CD4-positive, alpha-beta T cell treated with Interleukin-12 subunit alpha and Interleukin-12 subunit beta, for 1 hour (primary cell): ENCODE measurements around the gene SRSF4.
"Not testable (repeated sequence)": the region's sequence is repeated elsewhere in the genome, so short reads cannot be mapped to it uniquely, and the experiment has no call there.

Experiments used
- DNase-seq: peaks from one replicate; pipeline ENCODE4 v3.0.0-alpha.2; 2020

Gene SRSF4

GRCh38 chr1:29124366-29125236 lies 57.1 kb downstream of the SRSF4 start:
- peak; percentile 48 for DNase-seq

GRCh38 chr1:29123887-29124365 lies 57.8 kb downstream of the SRSF4 start, which contains the start of gene TMEM200B:
Gene TMEM200B (minus strand): TSS chr1:29123903. CDS start chr1:29121828, 2,075 bp downstream.
- no peak for DNase-seq

- DNase-seq, result peak; percentile 14
Measured at GRCh38 chr1:29123053-29123886, 58.4 kb downstream of the SRSF4 start.

- DNase-seq, result no peak
Measured at GRCh38 chr1:29122682-29123052, 59.0 kb downstream of the SRSF4 start.

- no peak for DNase-seq
Measured at GRCh38 chr1:29121936-29122681, 59.6 kb downstream of the SRSF4 start.

GRCh38 chr1:29121516-29121935 lies 60.2 kb downstream of the SRSF4 start:
- DNase-seq, result no peak

- DNase-seq, result peak; percentile 69
Measured at GRCh38 chr1:29120947-29121485, 60.7 kb downstream of the SRSF4 start.

GRCh38 chr1:29120367-29120766 lies 61.3 kb downstream of the SRSF4 start:
- no peak for DNase-seq

GRCh38 chr1:29119121-29119929 lies 62.4 kb downstream of the SRSF4 start:
- DNase-seq, result no peak

- DNase-seq, result no peak
Measured at GRCh38 chr1:29117381-29117780, 64.3 kb downstream of the SRSF4 start.

- DNase-seq, result no peak
Measured at GRCh38 chr1:29114654-29115053, 67.0 kb downstream of the SRSF4 start.

- no peak for DNase-seq
Measured at GRCh38 chr1:29113413-29114117, 68.1 kb downstream of the SRSF4 start.

GRCh38 chr1:29112705-29113412 lies 68.8 kb downstream of the SRSF4 start:
- DNase-seq, result no peak

- DNase-seq, result not testable (repeated sequence)
Measured at GRCh38 chr1:29108041-29108440, 73.7 kb downstream of the SRSF4 start.

- no peak for DNase-seq
Measured at GRCh38 chr1:29105822-29106221, 75.9 kb downstream of the SRSF4 start.

- DNase-seq, result no peak
Measured at GRCh38 chr1:29100487-29100886, 81.2 kb downstream of the SRSF4 start.

- no peak for DNase-seq
Measured at GRCh38 chr1:29099286-29099685, 82.4 kb downstream of the SRSF4 start.
